Smooth muscle cell (in vitro differentiated cells): Measurements from ENCODE around the gene MC2R. TPM values are rescaled to one million over a fixed set of nuclear protein-coding genes. Genes with fewer than 3 reads are reported as not detected.

Source experiments
- DNase-seq: peaks from one replicate; lab custom pipeline; 2025; ENCODE audit not compliant: unreplicated experiment; lab: John Stamatoyannopoulos, UW
- H2AFZ ChIP-seq: fragments of 200-600 bp; sonication (generic); 2 replicates; pipeline ENCODE4 v1.6.0; 2016; ENCODE audit warnings: antibody characterized with exemption, low read depth, mild to moderate bottlenecking
- H3F3A ChIP-seq: fragments of 200-600 bp; sonication (generic); 2 replicates; pipeline ENCODE4 v1.6.0; 2017; ENCODE audit warnings: antibody characterized with exemption, low read depth
- H3K27ac ChIP-seq: fragments of 200-600 bp; sonication (generic); 2 replicates; pipeline ENCODE4 v1.5.1; 2016; ENCODE audit warnings: low read depth, mild to moderate bottlenecking
- H3K27me3 ChIP-seq: fragments of 200-600 bp; sonication (generic); 2 replicates; pipeline ENCODE4 v1.6.1; 2016; ENCODE audit warnings: low read depth, mild to moderate bottlenecking
- H3K36me3 ChIP-seq: fragments of 200-600 bp; sonication (generic); 2 replicates; pipeline ENCODE4 v1.5.1; 2016; ENCODE audit warnings: low read depth
- H3K4me1 ChIP-seq: fragments of 200-600 bp; sonication (generic); 2 replicates; pipeline ENCODE4 v1.5.1; 2016; ENCODE audit warnings: low read depth
- H3K4me2 ChIP-seq: fragments of 200-600 bp; sonication (generic); 2 replicates; pipeline ENCODE4 v1.6.0; 2016; ENCODE audit warnings: mild to moderate bottlenecking
- H3K4me3 ChIP-seq: fragments of 200-600 bp; sonication (generic); 2 replicates; pipeline ENCODE4 v1.5.1; 2016; ENCODE audit warnings: mild to moderate bottlenecking
- H3K79me2 ChIP-seq: fragments of 200-600 bp; sonication (generic); 2 replicates; pipeline ENCODE4 v1.6.0; 2016; ENCODE audit warnings: low read depth, mild to moderate bottlenecking
- H3K9ac ChIP-seq: fragments of 200-600 bp; sonication (generic); 2 replicates; pipeline ENCODE4 v1.6.0; 2016; ENCODE audit warnings: low read depth
- H3K9me3 ChIP-seq: fragments of 200-600 bp; sonication (generic); replicated peaks from 2 replicates; pipeline ENCODE4 v1.5.1; 2016; ENCODE audit warnings: low read depth
- H4K20me1 ChIP-seq: fragments of 200-600 bp; sonication (generic); 2 replicates; pipeline ENCODE4 v1.6.0; 2016; ENCODE audit warnings: low read depth
- WGBS: methylation state at CpG from one replicate; pipeline ENCODE4 v1.1.7; 2016; ENCODE audit warnings: low lambda C conversion rate; 5-methylcytosine and 5-hydroxymethylcytosine counted together
- polyA plus RNA-seq: library from polyadenylated mRNA; unstranded; fragments of >200 nt; fragmentation: Nextera tagmentation; extraction: Ambion mirVana; gene quantifications from 2 replicates; pipeline ENCODE4 v1.2.1, GENCODE V29; 2016
- total RNA-seq: library from RNA; depleted of rRNA; stranded (reverse); fragments of >200 nt; gene quantifications from 2 replicates; pipeline ENCODE4 v1.2.3, GENCODE V29; 2014
- TF ChIP-seq, protein P1 (sequence below): fragments of 200-600 bp; sonication (generic); IDR thresholded peaks from 2 replicates; pipeline ENCODE4 v1.5.1; 2017; ENCODE audit warnings: borderline replicate concordance, mild to moderate bottlenecking, antibody characterized with exemption; ENCODE audit not compliant: insufficient read depth, poor library complexity, severe bottlenecking

Gene MC2R
- total and polyA plus RNA-seq, 2 experiments from 2014 or later = not detected

- H3K4me3 ChIP-seq = no peak overlapping the region
- H3K79me2 ChIP-seq = no peaks in the 10 kb centered on the region
- peaks cover 3% of the 10 kb centered on the region for H3K27me3 ChIP-seq
- no peak overlapping the region for H3K4me2 ChIP-seq
- TF ChIP-seq, protein P1, sequence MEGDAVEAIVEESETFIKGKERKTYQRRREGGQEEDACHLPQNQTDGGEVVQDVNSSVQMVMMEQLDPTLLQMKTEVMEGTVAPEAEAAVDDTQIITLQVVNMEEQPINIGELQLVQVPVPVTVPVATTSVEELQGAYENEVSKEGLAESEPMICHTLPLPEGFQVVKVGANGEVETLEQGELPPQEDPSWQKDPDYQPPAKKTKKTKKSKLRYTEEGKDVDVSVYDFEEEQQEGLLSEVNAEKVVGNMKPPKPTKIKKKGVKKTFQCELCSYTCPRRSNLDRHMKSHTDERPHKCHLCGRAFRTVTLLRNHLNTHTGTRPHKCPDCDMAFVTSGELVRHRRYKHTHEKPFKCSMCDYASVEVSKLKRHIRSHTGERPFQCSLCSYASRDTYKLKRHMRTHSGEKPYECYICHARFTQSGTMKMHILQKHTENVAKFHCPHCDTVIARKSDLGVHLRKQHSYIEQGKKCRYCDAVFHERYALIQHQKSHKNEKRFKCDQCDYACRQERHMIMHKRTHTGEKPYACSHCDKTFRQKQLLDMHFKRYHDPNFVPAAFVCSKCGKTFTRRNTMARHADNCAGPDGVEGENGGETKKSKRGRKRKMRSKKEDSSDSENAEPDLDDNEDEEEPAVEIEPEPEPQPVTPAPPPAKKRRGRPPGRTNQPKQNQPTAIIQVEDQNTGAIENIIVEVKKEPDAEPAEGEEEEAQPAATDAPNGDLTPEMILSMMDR = no peak
- 91% methylated on average over 14 of the region's 14 CpGs for WGBS
- no peaks in the 10 kb centered on the region for H3F3A ChIP-seq
- peaks cover 3% of the 10 kb centered on the region for H3K4me1 ChIP-seq
- no peak overlapping the region for H2AFZ ChIP-seq
- H3K27ac ChIP-seq = no peak overlapping the region
- no peak for DNase-seq
- no peaks in the 10 kb centered on the region for H4K20me1 ChIP-seq
- H3K9me3 ChIP-seq = no peaks in the 10 kb centered on the region
- H3K9ac ChIP-seq = no peak overlapping the region
- no peaks in the 10 kb centered on the region for H3K36me3 ChIP-seq
These were observed 30.3 kb downstream of the MC2R start for GRCh38 chr18:13885009-13885408.

GRCh38 chr18:13879937-13880336, 35.4 kb downstream of the MC2R start:
- Histone ChIP-seq H3K4me3 (no peak overlapping the region), H3F3A (no peaks in the 10 kb centered on the region), H3K79me2 (no peaks in the 10 kb centered on the region), H2AFZ (no peak overlapping the region), H3K4me1 (no peaks in the 10 kb centered on the region), H3K9me3 (no peaks in the 10 kb centered on the region), H3K4me2 (no peak overlapping the region), H3K9ac (no peak overlapping the region), H3K27me3 (peaks cover 3% of the 10 kb centered on the region), H3K36me3 (no peaks in the 10 kb centered on the region), H4K20me1 (no peaks in the 10 kb centered on the region), H3K27ac (no peak overlapping the region)
- WGBS = 73% methylated on average over 1 of the region's 1 CpG
- DNase-seq = no peak
- TF ChIP-seq, protein P1 = no peak

DNA sequence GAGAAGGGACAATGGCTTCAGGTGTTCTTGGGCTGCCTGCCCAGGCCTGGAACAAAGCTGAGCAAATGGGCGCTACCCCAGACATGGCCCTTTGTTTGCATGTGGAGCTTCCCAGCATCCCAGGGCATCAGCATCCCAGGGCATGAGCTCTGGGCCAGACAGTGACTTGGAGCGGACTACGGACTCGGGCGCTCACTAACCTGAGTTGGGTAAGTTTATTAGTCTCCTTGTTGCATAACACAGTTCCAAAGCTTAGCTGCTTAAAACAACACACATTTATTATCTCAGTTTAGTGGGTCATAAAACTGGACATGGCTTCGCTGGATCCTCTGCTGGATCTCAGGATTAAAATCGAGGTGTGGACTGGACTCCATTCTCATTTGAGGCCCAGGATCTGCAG, 35.8 kb downstream of the MC2R start:
- Histone ChIP-seq H2AFZ (no peak overlapping the region), H3K79me2 (no peaks in the 10 kb centered on the region), H3K4me2 (no peak overlapping the region), H3K27ac (no peak overlapping the region), H3K9me3 (no peaks in the 10 kb centered on the region), H3K4me3 (no peak overlapping the region), H3K27me3 (peaks cover 1% of the 10 kb centered on the region), H3K4me1 (no peaks in the 10 kb centered on the region), H3F3A (no peaks in the 10 kb centered on the region), H4K20me1 (no peaks in the 10 kb centered on the region), H3K9ac (no peak overlapping the region), H3K36me3 (no peaks in the 10 kb centered on the region)
- 80% methylated on average over 7 of the region's 7 CpGs for WGBS
- TF ChIP-seq, protein P1 = no peak
- no peak for DNase-seq

DNA sequence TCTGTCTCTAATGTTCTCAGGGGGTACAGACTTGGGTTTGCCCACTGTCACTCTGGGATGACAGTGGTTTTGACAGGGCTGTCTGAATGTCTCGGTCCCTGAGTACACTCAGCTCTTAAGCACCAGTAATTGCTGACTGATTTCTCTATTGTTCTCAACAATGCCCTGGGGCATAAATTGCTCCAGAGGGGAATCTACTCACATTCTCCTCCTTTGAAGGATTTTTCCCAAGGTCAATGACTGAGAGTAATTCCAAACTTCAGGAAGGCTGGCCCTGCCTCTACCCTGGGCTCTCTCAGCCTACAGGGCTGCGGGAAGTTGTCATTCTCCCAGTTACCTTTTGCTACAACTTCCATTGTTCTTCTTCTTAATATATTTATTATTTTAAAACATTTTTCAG, 36.5 kb downstream of the MC2R start:
- H3K4me2 ChIP-seq = no peak overlapping the region
- H3K36me3 ChIP-seq = no peaks in the 10 kb centered on the region
- H3K9ac ChIP-seq = no peak overlapping the region
- no peaks in the 10 kb centered on the region for H3K79me2 ChIP-seq
- no peaks in the 10 kb centered on the region for H3F3A ChIP-seq
- H3K27ac ChIP-seq = no peak overlapping the region
- H3K4me1 ChIP-seq = no peaks in the 10 kb centered on the region
- no peaks in the 10 kb centered on the region for H3K27me3 ChIP-seq
- no peak for DNase-seq
- no peak overlapping the region for H2AFZ ChIP-seq
- H3K4me3 ChIP-seq = no peak overlapping the region
- H4K20me1 ChIP-seq = no peaks in the 10 kb centered on the region
- no peaks in the 10 kb centered on the region for H3K9me3 ChIP-seq
- TF ChIP-seq, protein P1 = no peak
- 58% methylated on average over 2 of the region's 2 CpGs for whole genome bisulfite sequencing
